Aorta (tissue), 5 donors: Measurements from ENCODE around the gene LCE1F. TPM values are rescaled to one million over a fixed set of nuclear protein-coding genes. Genes with fewer than 3 reads are reported as not detected.

Experiments
- ATAC-seq: fragments of 200-7000 bp; cut with Tn5 transposase; one replicate; pipeline ENCODE4 v1.9.1; 2022; ENCODE audit warnings: moderate library complexity; ENCODE audit not compliant: low FRiP score
- DNase-seq, 2 donors: peaks; one replicate each; pipeline ENCODE4 v3.0.0-alpha.2; 2020
- H3K27ac ChIP-seq, 2 donors: one replicate each; pipeline ENCODE4 v1.5.1; 2013; ENCODE audit warnings: low read length in 2 of 2, mild to moderate bottlenecking in 2 of 2, moderate library complexity in 2 of 2, control low read depth in 1 of 2, inconsistent platforms in 1 of 2, low read depth in 1 of 2
- H3K27me3 ChIP-seq, 2 donors: one replicate each; pipeline ENCODE4 v1.6.1; 2013; ENCODE audit warnings: control low read depth in 1 of 2, low read length in 1 of 2, mild to moderate bottlenecking in 1 of 2, moderate library complexity in 1 of 2; ENCODE audit not compliant: insufficient read depth in 2 of 2, control insufficient read depth in 1 of 2
- H3K36me3 ChIP-seq, 2 donors: one replicate each; pipeline ENCODE4 v1.6.1; 2013; ENCODE audit warnings: control low read depth in 1 of 2, low read length in 1 of 2, mild to moderate bottlenecking in 1 of 2; ENCODE audit not compliant: insufficient read depth in 2 of 2, control insufficient read depth in 1 of 2
- H3K4me1 ChIP-seq, 2 donors: one replicate each; pipeline ENCODE4 v1.6.1; 2013; ENCODE audit warnings: low read length in 2 of 2, control low read depth in 1 of 2, mild to moderate bottlenecking in 1 of 2, moderate library complexity in 1 of 2; ENCODE audit not compliant: insufficient read depth in 2 of 2, control insufficient read depth in 1 of 2
- H3K4me3 ChIP-seq, 2 donors: one replicate each; pipeline ENCODE4 v1.5.1; 2013; ENCODE audit warnings: low read length in 2 of 2, control low read depth in 1 of 2, mild to moderate bottlenecking in 1 of 2
- H3K9me3 ChIP-seq: one replicate; pipeline ENCODE4 v1.6.1; 2013; ENCODE audit warnings: mild to moderate bottlenecking, low read length; ENCODE audit not compliant: control insufficient read depth
- WGBS, 2 donors: extraction: QIAGEN DNeasy Blood & Tissue Kit; methylation state at CpG; one replicate each; pipeline ENCODE4 v1.1.7; 2013; 5-methylcytosine and 5-hydroxymethylcytosine counted together
- intact Hi-C, 2 donors: fragments of 100-400 bp; cut with DNase I; formaldehyde crosslinking; loops; one replicate each; pipeline versions ENCODE4 v1.14.2 to v1.15.0; 2022
- polyA plus RNA-seq, 2 donors: library from polyadenylated mRNA; stranded (reverse); fragments of 200-250 nt; gene quantifications; one replicate each; pipeline ENCODE4 v1.2.3, GENCODE V29; 2013
- total RNA-seq, 2 donors: library from RNA; stranded (reverse); fragmentation: NEBNext Ultra II Directional; extraction: Animal tissue kit (Norgen Biotek cat#: 25700); gene quantifications; one replicate each; pipeline ENCODE4 v1.2.1, GENCODE V29; 2021
- donor health status: healthy with polysubstance abuse.
- donor health status: Bipolar disorder and iron deficiency.
- donor health status: DM: no; HTN: no; CAD: no.
- donor health status: DM: no; HTN: no; CAD: no.
- donor health status: DM: yes; HTN: yes; CAD: no.

LCE1F gene
- total and polyA plus RNA-seq, 4 donors, result not detected

DNA sequence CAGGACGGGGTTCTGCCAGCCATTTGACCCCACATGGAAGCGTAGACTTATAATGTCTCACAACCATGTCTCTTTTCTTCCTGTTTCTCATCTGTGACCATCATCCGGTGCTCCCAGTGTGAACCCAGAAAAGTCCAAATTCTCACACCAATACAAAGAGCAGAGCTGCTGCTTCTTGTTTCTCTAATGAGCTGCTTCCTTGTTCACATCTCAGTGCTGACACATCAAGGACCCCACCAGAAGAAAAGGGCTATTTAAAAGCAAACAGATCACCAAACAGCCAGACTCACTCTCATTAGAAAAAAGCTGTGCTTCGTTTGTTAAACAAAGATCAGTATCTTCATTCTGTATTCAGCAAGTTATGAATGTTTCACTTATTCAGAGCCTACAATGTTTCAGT lies 20.7 kb downstream of the LCE1F start:
- DNase-seq, result no peak
- intact Hi-C loops, result no loop called here

DNA sequence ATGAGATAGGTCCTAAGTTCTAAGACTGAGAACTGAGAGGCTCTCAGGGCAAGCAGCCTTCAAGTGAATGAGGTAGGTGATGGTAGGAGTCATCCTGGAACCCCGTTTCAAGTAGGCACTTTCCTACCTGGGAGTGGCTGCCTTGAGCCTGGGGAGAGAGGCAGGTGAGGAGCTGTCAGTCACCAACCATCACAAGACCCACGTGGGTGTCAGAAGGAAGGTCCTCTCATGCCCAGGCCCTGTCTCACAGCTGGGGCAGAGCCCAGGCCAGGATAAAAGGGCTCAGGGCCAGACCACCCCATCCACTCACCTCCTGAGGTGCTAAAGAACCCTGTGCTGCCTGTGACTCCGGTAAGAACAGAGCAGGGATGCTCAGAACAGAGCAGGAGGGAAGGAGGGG lies 21.5 kb downstream of the LCE1F start, which contains the start of gene LCE1D:
Gene LCE1D (plus strand): TSS at position 301 of the 400 bp plus-strand sequence. CDS start 1,074 bp downstream, outside the sequence.
- whole genome bisulfite sequencing, 2 donors, result 35 to 48% methylated on average over 3 of the region's 3 CpGs
- no peaks in the 10 kb centered on the region for H3K27me3 ChIP-seq
- intact Hi-C loops, result no loop called here
- DNase-seq, result no peak
- H3K27ac ChIP-seq, result no peak within 1 kb of the TSS
- no peak within 1 kb of the TSS for H3K4me3 ChIP-seq
- no peaks in the 10 kb centered on the region for H3K4me1 ChIP-seq
- no peak for ATAC-seq
- H3K9me3 ChIP-seq, result no peaks in the 10 kb centered on the region
- no peaks in the 10 kb centered on the region for H3K36me3 ChIP-seq

More for the DNA sequence above, 20.7 kb downstream of the LCE1F start:
- no peak for ATAC-seq
- Histone ChIP-seq H3K4me3 (no peak overlapping the region), H3K27ac (no peak overlapping the region), H3K27me3 (no peaks in the 10 kb centered on the region), H3K4me1 (no peaks in the 10 kb centered on the region), H3K36me3 (no peaks in the 10 kb centered on the region), H3K9me3 (no peaks in the 10 kb centered on the region)
- 41 to 44% methylated on average over 4 of the region's 4 CpGs for WGBS, 2 donors

DNA sequence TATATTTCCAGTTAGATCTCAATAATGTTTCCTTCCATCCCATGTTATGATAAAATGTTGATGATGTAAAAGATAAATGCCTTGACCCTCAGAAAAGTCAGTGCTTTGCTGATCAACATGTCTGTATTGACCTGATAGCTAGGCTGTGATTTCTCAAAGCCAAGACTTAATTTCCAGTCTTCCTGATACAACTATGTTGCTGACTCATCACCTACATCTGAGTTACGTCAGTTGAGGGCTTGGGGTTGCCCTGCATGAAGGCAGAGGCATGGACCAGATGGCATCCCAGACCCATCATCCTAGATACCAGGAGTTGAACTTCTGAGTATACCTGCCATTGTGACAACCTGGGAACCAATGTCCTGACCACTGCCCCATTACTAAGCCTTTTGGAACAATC lies 26.4 kb downstream of the LCE1F start:
- intact Hi-C loops, result no loop called here
- Histone ChIP-seq H3K4me3 (no peak overlapping the region), H3K36me3 (no peaks in the 10 kb centered on the region), H3K9me3 (no peaks in the 10 kb centered on the region), H3K27ac (no peak overlapping the region), H3K27me3 (no peaks in the 10 kb centered on the region), H3K4me1 (no peaks in the 10 kb centered on the region)
- 44 to 45% methylated on average over 1 of the region's 1 CpG for WGBS, 2 donors
- DNase-seq (no peak), ATAC-seq (no peak)

GRCh38 chr1:152806576-152806975 lies 31.6 kb downstream of the LCE1F start, which contains the start of gene LCE1C:
Gene LCE1C (minus strand): TSS chr1:152806651. CDS start chr1:152805478, 1,173 bp downstream.
- Histone ChIP-seq H3K36me3 (no peaks in the 10 kb centered on the region), H3K4me1 (no peaks in the 10 kb centered on the region), H3K27ac (no peak within 1 kb of the TSS), H3K9me3 (no peaks in the 10 kb centered on the region), H3K4me3 (no peak within 1 kb of the TSS), H3K27me3 (no peaks in the 10 kb centered on the region)
- ATAC-seq (no peak), DNase-seq (no peak)
- intact Hi-C loops, result no loop called here
- WGBS, 2 donors, result 50 to 55% methylated on average over 3 of the region's 3 CpGs

GRCh38 chr1:152811050-152811449 lies 36.1 kb downstream of the LCE1F start:
- WGBS, 2 donors, result 69 to 73% methylated on average over 2 of the region's 2 CpGs
- ATAC-seq (no peak), DNase-seq (no peak)
- Histone ChIP-seq H3K27me3 (no peaks in the 10 kb centered on the region), H3K4me3 (no peak overlapping the region), H3K4me1 (no peaks in the 10 kb centered on the region), H3K36me3 (no peaks in the 10 kb centered on the region), H3K9me3 (no peaks in the 10 kb centered on the region), H3K27ac (no peak overlapping the region)
- intact Hi-C loops, result no loop called here

GRCh38 chr1:152811671-152812070 lies 36.7 kb downstream of the LCE1F start, which contains the start of gene LCE1B:
Gene LCE1B (plus strand): TSS chr1:152811971. CDS start chr1:152812447, 476 bp downstream.
- Histone ChIP-seq H3K4me1 (no peaks in the 10 kb centered on the region), H3K27me3 (no peaks in the 10 kb centered on the region), H3K9me3 (no peaks in the 10 kb centered on the region), H3K27ac (no peak within 1 kb of the TSS), H3K4me3 (no peak within 1 kb of the TSS), H3K36me3 (no peaks in the 10 kb centered on the region)
- 88 to 89% methylated on average over 2 of the region's 2 CpGs for WGBS, 2 donors
- ATAC-seq (no peak), DNase-seq (no peak)
- intact Hi-C loops, result no loop called here

- ATAC-seq (no peak), DNase-seq (no peak)
- WGBS, 2 donors, result 76 to 85% methylated on average over 6 of the region's 6 CpGs
- Histone ChIP-seq H3K4me1 (no peaks in the 10 kb centered on the region), H3K27me3 (no peaks in the 10 kb centered on the region), H3K36me3 (no peaks in the 10 kb centered on the region), H3K9me3 (no peaks in the 10 kb centered on the region), H3K4me3 (no peak overlapping the region), H3K27ac (no peak overlapping the region)
- intact Hi-C loops, result no loop called here
Measured at GRCh38 chr1:152817309-152817708, 42.4 kb downstream of the LCE1F start.

- Histone ChIP-seq H3K27ac (no peak overlapping the region), H3K4me3 (no peak overlapping the region), H3K4me1 (no peaks in the 10 kb centered on the region), H3K9me3 (no peaks in the 10 kb centered on the region), H3K36me3 (no peaks in the 10 kb centered on the region), H3K27me3 (peaks cover 0 to 2% of the 10 kb centered on the region in 2 donors)
- intact Hi-C loops, result no loop called here
- DNase-seq, result no peak
- ATAC-seq, result no peak
- 30 to 33% methylated on average over 5 of the region's 5 CpGs for WGBS, 2 donors
Measured at GRCh38 chr1:152823294-152823693, 48.4 kb downstream of the LCE1F start.

DNA sequence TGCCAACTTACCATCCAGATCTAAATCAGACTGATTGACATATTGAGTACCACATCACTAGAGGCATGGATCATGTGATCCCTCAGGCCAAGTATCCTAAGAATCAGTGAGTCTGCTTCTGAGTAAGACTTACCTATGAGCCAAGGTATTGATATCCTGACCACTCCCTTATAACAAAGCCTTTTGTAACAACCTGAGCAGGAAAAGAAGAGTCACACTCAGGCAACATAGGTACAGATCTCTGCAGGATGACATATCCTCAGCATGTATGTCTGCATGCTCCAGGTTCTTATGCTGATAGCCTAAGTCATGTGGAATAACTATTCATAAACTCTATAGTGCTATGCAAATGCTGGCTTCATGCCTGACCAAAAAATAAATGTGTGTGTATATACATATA lies 50.0 kb downstream of the LCE1F start:
- no peak for ATAC-seq
- intact Hi-C loops, result no loop called here
- no peaks in the 10 kb centered on the region for H3K9me3 ChIP-seq

More for the DNA sequence above, 50.0 kb downstream of the LCE1F start:
- no peak for DNase-seq
- Histone ChIP-seq H3K27me3 (peaks cover 0 to 2% of the 10 kb centered on the region in 2 donors), H3K4me1 (no peaks in the 10 kb centered on the region), H3K27ac (no peak overlapping the region), H3K4me3 (no peak overlapping the region), H3K36me3 (no peaks in the 10 kb centered on the region)
